ENCODE data around the gene ARHGAP31.
A peak's percentile ranks its signal among the peaks of the same experiment; 100 is the strongest.
"Not testable (repeated sequence)": the region's sequence is repeated elsewhere in the genome, so short reads cannot be mapped to it uniquely, and the experiment has no call there.

ARHGAP31 gene, protein sequence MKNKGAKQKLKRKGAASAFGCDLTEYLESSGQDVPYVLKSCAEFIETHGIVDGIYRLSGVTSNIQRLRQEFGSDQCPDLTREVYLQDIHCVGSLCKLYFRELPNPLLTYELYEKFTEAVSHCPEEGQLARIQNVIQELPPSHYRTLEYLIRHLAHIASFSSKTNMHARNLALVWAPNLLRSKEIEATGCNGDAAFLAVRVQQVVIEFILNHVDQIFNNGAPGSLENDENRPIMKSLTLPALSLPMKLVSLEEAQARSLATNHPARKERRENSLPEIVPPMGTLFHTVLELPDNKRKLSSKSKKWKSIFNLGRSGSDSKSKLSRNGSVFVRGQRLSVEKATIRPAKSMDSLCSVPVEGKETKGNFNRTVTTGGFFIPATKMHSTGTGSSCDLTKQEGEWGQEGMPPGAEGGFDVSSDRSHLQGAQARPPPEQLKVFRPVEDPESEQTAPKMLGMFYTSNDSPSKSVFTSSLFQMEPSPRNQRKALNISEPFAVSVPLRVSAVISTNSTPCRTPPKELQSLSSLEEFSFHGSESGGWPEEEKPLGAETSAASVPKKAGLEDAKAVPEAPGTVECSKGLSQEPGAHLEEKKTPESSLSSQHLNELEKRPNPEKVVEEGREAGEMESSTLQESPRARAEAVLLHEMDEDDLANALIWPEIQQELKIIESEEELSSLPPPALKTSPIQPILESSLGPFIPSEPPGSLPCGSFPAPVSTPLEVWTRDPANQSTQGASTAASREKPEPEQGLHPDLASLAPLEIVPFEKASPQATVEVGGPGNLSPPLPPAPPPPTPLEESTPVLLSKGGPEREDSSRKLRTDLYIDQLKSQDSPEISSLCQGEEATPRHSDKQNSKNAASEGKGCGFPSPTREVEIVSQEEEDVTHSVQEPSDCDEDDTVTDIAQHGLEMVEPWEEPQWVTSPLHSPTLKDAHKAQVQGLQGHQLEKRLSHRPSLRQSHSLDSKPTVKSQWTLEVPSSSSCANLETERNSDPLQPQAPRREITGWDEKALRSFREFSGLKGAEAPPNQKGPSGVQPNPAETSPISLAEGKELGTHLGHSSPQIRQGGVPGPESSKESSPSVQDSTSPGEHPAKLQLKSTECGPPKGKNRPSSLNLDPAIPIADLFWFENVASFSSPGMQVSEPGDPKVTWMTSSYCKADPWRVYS (N-terminal part only)

DNA sequence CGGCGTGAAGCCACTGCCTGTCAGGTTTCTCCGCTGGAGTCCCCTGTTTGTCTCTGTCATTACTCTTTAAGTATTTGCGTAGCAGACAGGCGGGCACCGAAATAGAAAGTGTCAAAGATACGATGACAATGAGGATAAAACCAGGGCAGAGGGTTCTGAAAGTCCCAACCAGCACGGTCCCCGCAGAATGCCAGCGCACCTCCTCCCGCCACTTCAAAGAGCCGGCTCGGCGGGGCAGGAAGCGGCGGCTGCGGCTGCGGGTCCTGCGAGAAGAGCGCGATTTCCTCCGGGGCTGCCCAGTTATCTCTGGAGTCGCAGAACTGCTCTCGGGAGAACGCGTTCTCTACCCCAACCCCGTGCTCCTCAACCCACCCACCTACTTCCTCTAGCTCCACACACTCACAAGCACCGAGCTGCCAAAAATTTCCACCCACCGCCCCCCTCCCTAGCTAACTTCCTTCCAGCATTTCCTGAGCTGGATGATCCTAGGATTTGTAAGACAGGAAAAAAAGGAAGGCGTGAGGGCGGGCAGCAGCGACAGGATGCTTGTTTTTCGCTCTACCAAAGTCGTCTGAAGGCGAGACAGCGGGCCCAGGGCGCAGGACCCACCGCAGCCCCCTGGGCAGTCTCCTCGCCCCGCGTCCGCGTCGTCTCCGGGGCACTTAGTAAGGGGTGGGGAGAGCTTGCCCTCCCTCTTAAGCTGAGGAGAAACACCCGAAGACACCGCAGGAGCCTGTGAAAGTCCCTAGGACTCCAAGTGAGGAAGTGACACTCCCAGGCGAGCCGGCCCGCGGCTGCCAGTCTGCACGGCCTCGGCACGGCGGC, at the start of gene ARHGAP31:
Gene ARHGAP31 (plus strand): TSS at position 513 of the 825 bp plus-strand sequence. CDS start 522 bp downstream, outside the sequence.
- DNase-seq (ENCODE audit: low read depth): peak; percentile 75

DNA sequence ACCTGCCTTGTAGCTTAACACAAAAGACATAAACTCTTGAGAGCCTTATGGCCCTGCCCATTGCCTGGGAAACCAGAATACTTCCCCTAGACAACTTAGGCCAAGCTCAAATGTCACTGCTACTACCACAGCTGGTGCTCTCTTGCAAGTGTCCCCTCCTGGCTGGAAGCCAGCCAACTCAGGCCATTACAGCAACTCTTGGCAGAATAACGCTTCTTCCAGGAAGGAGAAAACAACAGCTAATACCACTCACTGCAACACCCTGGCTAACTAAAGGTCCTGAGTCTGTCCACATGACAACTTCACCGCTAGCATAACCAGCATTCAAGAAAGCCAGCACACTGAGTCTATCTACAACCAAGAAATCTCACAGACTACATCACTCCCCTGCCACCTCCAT, 48.4 kb upstream of the ARHGAP31 start:
- no peak for DNase-seq (ENCODE audit: low read depth)

DNA sequence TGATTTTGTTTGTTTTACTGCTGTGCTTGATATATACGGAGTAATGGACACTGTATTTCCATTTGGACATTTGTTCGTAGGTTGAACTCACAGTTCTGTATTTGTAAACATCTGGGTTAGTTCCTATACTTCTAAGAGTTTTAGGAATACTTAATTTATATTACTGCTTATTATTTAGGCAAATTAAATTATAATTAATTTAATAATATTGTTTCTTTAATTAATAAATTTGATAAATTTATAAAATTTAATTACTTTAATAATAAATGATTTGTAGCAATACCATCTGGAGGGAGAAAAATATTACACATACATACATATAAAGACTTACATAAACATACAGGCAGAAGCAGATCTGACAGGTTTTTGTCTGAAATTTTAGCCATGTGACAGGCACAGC, 39.0 kb upstream of the ARHGAP31 start:
- DNase-seq (ENCODE audit: low read depth): no peak

DNA sequence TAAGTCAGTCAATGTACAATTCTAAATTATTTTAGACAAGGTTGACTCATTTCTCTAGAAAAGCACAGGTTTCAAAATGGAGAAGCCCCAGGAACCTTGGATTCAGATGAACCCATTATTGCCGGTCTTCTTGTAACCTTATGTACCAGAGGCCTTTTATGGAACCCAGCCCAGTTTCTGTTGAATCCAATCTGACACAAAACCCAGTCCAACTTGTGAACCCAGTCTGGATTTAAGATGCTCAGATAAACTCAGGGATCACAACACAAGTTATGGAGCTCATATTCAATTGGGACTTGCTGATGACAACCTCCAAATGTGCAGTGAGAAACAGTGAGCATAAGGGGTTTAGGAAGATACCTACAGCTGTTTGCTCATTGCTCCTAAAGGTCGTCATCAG, 37.1 kb upstream of the ARHGAP31 start:
- DNase-seq (ENCODE audit: low read depth): no peak

DNA sequence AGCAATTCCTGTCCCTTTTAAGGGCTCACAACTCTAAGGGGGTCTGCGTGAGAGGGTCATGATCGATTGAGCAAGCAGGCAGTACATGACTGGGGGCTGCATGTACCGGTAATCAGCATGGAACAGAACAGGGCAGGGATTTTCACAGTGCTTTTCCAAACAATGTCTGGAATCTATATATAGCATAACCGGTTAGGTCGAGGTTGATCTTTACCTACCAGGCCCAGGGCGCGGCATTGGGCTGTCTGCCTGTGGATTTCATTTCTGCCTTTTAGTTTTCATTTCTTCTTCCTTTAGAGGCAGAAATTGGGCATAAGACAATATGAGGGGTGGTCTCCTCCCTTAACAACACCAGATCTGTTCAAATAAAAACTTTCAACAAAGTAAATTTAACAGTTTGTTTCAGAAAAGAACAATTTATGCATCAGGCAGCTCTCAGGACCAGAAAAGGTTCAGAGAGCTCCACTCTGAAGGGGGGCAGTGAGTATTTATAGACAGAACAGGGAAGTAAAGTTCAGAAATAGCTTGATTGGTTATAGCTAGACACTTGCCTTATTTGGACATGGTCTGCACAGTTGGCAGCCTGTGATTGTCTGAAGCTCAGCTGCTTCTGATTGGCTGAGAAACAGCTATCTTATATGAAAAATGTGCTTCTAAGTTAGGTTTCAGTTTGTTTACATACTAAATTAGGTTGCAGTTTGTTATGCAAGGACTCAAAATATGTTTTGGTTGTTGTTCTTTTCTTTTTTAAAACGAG, 36.4 kb upstream of the ARHGAP31 start:
- DNase-seq (ENCODE audit: low read depth): no peak

DNA sequence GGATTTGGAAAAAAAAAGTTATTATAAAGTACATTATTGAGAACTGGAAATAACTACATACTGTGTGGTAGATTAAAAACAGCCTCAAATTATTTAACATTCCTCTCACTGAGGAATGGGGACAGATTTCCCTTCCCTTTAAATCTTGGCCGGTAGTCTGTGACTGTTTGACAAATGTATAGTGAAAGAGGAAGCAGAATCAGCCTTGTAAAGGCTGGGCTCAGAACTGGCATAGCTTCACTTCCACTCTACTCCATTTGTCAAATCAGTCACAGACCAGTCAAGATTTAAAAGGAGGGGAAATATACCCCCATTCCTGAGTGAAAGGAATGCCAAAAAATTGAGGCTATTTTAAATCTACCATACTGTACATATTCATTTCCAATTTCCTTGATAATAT, 35.3 kb upstream of the ARHGAP31 start:
- no peak for DNase-seq (ENCODE audit: low read depth)

DNA sequence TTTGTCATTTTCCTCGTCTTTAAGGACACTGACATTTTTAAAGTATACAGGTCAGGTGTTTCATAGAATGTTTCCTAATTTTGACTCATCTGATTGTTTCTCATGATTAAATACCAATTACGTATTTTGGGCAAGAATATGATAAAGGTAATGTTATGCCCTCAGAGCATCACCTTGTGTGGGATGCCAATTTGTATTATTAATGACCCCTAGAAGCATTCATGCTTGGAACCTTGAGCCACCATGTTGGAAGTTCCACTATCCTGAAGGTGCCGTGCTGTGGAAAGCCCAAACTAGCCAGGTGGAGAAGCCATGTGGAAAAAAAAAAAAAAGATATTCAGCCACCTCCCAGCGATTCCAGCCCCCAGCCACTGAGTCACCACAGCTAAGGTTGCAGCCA, 34.4 kb upstream of the ARHGAP31 start:
- DNase-seq (ENCODE audit: low read depth): no peak

DNA sequence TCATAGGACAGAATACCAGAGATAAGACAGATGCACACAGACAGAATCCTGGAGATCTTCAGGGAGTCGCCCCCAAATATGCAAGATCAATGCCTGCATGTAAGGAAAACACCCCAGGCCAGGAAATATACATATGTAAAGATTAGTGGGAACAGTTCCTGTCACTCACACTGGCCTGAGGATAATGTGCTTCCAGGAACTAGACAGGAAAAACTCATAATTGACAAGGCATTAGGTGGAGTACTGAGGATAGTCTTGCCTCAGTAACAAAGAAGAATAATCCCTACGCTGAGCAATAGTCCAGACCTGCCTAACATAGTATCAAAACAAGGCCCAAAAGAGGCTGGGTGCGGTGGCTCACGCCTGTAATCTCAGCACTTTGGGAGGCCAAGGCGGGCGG, 33.1 kb upstream of the ARHGAP31 start:
- no peak for DNase-seq (ENCODE audit: low read depth)

DNA sequence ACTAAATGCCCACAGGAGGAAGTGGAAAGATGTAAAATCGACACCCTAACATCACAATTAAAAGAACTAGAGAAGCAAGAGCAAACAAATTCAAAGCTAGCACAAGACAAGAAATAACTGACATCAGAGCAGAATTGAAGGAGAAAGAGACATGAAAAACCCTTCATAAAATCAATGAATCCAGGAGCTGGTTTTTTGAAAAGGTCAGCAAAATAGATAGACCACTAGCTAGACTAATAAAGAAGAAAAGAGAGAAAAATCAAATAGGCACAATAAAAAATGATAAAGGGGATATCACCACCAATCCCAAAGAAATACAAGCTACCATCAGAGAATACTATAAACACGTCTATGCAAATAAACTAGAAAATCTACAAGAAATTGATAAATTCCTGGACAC, 24.0 kb upstream of the ARHGAP31 start:
- not testable (repeated sequence) for DNase-seq (ENCODE audit: low read depth)

DNA sequence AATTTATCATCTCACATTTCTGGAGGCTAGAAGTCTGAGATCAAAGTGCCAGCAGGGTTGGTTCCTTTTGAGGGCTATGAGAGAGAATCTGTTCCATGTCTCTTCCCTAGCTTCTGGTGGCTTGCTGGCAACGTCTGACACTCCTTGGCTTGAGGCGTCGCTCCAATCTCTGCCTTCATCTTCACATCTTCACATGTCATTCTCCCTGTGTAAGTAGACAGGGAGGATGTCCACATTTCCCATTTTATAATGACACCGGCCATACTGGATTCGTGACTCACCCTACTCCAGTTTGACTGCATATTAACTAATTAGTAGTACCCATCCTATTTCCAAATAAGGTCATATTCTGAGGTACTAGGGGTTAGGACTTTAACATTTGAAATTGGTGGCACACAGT, 17.5 kb upstream of the ARHGAP31 start:
- no peak for DNase-seq (ENCODE audit: low read depth)

DNA sequence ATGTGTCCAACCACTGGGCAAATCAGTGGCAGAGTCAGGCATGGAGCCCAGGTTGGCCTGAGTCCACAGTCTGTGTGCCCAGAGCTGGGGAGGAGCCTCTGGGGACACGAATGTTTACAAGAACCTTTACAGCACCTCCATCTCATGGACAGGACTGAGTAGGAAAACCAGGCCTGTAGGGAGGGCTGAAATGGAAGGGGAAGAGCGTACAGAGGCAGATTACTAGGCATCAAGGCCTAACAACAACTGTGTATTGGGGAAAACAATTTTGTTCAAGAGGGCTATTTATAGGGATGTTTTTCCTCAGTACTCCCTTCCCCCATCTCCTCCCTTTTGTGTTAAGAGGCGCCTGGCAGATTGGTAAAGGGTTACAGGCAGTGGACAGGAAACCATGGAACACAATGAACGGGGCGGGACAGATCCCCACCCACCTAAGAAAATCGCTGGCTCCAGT, 15.1 kb upstream of the ARHGAP31 start:
- no peak for DNase-seq (ENCODE audit: low read depth)

DNA sequence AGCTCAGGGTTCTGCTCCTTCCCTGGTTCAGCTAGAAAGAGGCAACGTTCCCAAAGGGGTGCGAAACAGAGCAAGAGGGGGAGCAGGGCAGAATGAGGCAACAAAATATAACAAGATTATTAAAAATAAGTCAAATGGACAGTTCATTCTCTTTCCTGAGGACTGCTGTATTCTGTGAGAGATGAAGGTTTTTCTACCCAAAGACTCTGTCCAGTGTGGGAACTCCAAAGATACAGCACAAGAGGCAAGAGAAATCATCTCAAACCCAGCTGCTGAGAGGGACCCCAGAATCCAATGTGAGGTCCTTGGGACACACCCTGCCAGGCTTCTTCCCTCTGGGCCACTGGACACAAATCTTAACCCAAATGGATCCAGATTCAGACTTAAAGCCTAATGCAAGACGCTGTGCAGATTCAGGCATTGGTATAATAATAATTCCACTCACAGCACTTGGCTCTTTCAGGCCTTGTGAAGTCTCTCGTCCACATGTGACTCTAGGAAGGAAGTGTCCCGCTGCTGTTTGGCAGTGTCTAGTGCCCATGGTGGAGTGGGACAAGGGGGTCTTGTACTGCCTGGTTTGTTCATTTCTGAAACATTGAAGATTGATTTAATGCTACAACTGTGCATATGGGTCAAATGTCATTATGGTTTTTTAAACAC, 14.5 kb upstream of the ARHGAP31 start:
- DNase-seq (ENCODE audit: low read depth): no peak

DNA sequence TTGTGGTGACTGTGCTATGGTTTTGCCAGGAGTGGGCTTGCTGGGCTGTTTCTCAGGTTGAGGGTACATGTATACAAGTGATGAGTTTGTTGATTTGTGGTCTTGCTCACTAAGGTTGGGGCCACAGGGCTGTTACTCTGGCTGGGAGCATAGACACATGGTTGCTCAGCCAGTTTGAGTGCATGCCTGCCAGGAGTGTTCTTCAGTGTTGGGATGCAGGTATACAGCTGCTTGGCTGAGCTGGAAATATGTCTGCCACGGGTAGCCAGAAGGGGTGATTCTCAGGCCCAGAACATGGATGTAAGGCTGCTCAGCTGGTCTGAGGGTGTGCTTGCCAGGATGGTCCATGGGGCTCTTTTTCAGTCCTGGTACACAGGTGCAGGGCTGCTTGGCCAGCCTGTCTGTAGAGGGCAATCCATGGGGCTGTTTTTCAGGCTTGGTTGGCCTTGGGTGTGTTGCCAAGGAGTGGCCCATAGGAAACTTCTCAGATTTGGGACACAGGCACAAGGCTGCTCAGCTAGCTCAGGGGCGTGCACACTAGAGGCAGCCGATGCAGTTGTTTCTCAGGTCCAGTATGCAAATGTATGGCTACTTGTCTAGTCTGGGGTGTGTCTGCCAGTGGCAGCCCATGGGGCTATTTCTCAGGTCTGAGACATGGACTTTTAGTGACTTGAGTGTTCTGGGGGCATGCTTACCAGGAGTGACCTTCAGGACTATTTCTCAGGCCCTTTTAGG, 5.3 kb upstream of the ARHGAP31 start:
- no peak for DNase-seq (ENCODE audit: low read depth)

DNA sequence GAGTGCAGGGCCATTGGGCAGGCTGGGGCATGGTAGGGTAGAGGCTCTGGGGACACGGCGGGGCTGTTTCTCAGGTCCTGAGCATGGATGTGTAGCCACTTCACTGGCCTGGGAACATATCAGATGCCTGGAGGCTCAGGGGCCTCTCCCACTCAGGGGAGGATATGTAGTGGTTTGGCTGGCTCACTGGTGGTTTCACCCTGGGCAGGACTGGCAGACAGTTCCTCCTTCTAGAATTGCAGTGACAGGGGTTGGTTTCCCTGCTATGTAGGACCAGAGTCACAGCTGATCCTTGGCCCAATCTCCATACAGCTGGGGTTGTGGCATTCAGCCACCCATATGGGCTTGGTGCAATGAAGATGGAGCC, 4.8 kb upstream of the ARHGAP31 start:
- no peak for DNase-seq (ENCODE audit: low read depth)

DNA sequence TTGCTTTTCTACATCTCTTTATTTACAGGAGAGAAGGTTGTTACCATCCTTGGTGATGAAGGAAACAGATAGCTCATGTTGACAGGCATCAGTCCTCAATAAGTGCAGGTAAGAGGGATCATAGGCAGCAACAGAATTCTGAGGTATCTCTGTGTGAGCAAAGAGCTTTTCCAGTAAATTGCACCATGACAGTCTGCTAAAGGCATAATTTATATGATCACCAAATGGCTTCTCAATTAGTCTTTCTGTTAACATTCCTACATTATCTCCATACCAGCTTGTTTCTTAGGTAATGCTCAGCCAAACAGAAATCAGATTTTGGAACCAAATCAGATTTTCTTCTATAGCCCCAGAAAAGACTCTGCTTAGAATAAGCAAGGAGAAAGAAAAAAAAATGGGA, 3.6 kb upstream of the ARHGAP31 start:
- no peak for DNase-seq (ENCODE audit: low read depth)

DNA sequence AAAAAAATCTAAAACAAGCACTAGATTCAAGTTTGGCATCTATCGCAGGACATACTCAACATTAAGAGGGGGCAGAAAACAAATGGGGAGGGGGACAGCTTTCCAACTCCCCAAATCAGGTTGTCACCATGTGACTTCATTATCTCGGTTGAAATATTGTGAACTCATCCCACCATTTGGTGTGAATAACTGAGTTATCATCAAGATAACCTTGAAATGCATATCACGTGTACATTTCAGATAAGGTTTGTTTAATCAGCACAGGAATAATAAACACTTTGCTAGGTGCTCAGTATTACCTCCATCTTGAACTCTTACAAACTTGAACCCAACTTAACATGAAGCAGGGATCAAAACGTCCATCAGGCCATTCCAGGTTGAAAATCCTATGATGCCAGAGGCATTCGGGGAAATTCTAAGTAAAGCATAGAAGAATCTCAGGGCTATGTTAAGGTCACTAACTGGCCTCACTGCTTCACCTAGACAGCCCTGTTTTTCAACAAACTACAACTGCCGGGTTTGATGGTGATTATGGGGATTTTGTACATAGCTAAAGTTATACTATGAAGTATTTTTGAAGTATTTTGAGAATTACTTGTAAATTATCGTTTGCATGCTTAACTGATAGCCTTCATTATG, 3.0 kb upstream of the ARHGAP31 start:
- DNase-seq (ENCODE audit: low read depth): no peak

DNA sequence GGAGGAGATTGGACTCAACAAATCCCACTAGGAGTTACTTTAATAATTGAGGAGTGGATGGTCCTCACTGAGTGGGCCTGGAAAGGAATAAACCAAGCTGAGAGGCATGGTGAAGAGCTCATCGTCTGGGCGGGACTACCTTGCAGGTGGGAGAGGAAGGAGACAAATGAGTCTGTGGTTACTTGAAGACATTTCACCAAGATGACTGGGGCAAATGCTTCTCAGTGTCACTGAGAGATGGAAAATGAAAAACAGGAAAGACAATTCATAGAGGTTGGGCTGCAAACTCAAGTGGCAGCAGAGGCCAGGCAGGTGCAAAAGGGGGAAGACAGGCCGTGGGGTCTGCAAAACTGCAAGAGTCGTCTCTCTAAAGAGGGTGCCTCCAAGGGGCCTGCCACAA, 1.5 kb upstream of the ARHGAP31 start:
- no peak for DNase-seq (ENCODE audit: low read depth)

DNA sequence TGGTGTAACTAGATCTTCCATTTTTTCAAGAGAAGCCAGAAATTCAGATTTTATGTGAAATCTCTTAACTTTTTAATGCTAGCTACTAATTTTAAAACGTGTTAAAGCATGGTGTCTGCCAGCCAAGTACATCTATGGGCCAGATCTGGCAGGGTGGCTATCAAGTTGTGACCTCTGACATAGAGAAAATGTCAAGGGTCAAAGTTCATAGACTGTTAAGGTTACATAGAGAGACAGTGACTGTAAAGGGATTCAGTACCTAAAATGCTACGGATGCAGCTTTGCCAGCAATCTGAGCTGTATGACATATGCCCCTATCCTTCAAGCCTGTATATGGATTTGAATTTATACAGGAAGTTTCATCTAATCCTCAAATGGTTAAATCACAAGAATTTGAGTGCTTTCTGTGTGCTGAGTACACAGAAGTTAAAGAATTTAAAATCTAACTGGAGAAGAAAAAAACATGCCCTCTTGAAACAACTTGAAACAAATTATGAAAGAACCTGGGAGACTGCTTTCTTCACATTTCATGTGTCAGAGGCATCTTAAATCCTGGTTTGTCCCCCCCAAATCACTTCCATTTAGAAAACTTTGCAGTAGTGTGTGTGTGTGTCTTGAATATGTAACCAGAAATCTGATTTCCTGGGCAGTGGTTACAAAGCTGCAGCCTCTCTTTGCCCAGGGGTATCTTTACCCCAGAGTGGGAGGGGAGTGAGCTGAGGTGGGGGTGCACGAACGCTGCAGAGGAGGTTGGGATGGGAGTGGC, 895 bp upstream of the ARHGAP31 start:
- DNase-seq (ENCODE audit: low read depth): no peak

Measured in activated T-helper 1 cell treated with Interleukin-2 at 50 U/mL for 16 hours (primary cell).